Activated CD8-positive, alpha-beta memory T cell treated with anti-CD3 and anti-CD28 coated beads, Interleukin-2, amount 50 U/mL, for 1 hour (primary cell): ENCODE data around the gene TECPR1.

Experiments used
- DNase-seq: peaks from one replicate; pipeline ENCODE4 v3.0.0-alpha.2; 2020; ENCODE audit errors: extremely low read depth

TECPR1 gene

GRCh38 chr7:98211676-98212531 lies 40.1 kb downstream of the TECPR1 start:
- DNase-seq = no peak

- no peak for DNase-seq
Observed at GRCh38 chr7:98211221-98211675, 40.8 kb downstream of the TECPR1 start, which contains the start of gene BHLHA15. BHLHA15 (plus strand) TSS chr7:98211439; CDS start chr7:98212310, 871 bp downstream.

GRCh38 chr7:98210513-98211220 lies 41.4 kb downstream of the TECPR1 start:
- DNase-seq = no peak

GRCh38 chr7:98209166-98209920 lies 42.7 kb downstream of the TECPR1 start:
- no peak for DNase-seq

GRCh38 chr7:98206451-98207330 lies 45.3 kb downstream of the TECPR1 start:
- no peak for DNase-seq

GRCh38 chr7:98205162-98205845 lies 46.7 kb downstream of the TECPR1 start:
- no peak for DNase-seq

GRCh38 chr7:98204670-98205069 lies 47.4 kb downstream of the TECPR1 start:
- DNase-seq = no peak

- no peak for DNase-seq
Observed at GRCh38 chr7:98203964-98204605, 47.9 kb downstream of the TECPR1 start.

GRCh38 chr7:98203261-98203963 lies 48.6 kb downstream of the TECPR1 start:
- DNase-seq = no peak

GRCh38 chr7:98202367-98203195 lies 49.5 kb downstream of the TECPR1 start:
- DNase-seq = peak; percentile 33

- DNase-seq = no peak
Observed at GRCh38 chr7:98200364-98200763, 51.7 kb downstream of the TECPR1 start.

GRCh38 chr7:98199131-98199530 lies 52.9 kb downstream of the TECPR1 start:
- DNase-seq = no peak

GRCh38 chr7:98196706-98197605 lies 55.1 kb downstream of the TECPR1 start:
- DNase-seq = no peak

- DNase-seq = no peak
Observed at GRCh38 chr7:98194672-98195457, 57.2 kb downstream of the TECPR1 start.

GRCh38 chr7:98194186-98194585 lies 57.8 kb downstream of the TECPR1 start:
- DNase-seq = no peak

- no peak for DNase-seq
Observed at GRCh38 chr7:98193474-98194180, 58.4 kb downstream of the TECPR1 start.
